ENCODE measurements around the gene TLL2. TPM values are rescaled to one million over a fixed set of nuclear protein-coding genes. Genes with fewer than 3 reads are reported as not detected.
A peak's percentile ranks its signal among the peaks of the same experiment; 100 is the strongest.

Gene TLL2
- total and polyA plus RNA-seq, 3 donors from 2014 or later: 0.39 to 0.68 (median 0.67) TPM

DNA sequence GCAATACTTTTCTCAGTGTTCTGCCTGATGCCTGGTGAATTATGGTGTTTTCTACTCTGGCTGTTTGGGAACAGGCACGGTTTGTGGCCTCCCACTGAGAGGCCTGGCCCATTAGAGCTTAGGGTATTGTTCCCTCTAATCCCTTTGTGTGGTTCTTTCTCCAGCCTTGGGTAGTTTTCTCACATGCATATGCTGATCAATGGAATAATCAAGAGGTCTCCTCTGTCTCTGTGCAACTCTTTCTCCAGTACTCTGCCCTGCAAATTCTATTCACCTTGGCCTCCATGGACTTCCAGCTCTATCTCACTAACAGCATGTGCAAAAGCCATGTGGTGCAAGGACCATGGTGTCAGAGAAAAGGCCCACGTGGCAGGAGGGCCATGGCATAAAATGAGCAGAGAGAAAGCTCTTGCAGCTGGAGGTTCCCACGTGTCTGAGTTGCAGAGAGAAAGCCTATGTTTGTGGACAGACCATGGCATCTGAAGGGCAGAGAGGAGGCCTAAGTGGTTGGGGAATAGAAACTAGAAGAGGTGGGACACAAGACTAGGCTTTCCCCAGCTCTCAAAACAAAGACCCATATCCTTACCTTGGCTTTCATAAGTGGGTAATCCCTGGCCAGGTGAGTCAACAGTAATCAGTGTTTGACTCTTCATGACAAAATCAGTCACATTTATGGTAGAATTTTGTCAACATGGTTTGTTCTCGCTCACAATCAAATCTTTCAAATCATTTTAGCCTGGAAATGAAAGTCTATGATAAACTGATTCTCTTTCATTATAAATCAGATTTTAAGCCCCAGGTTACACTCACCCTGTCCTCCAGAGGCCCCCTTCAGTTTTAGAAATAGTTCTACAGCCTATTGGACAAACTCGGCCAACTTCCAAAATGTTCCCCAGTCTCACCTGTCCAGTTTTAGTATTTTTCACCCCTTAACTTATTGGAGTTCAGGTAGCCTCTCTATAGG is 172.2 kb downstream of the TLL2 start:
- no peaks in the 10 kb centered on the region for H3K9me3 ChIP-seq
- no peaks in the 10 kb centered on the region for H3K36me3 ChIP-seq (ENCODE audit: low read depth, missing control alignments)
- H3K4me1 ChIP-seq: no peaks in the 10 kb centered on the region
- 74 to 75% methylated on average over 5 of the region's 5 CpGs for WGBS, 2 donors
- TF ChIP-seq POLR2A (IDR thresholded peaks at IDR 0.05) (no peak), CTCF (IDR thresholded peaks at IDR 0.05) (no peak)
- intact Hi-C loops (cut with DNase I; ENCODE audit: low total_unique reads): no loop called here
- no peak for DNase-seq
- H3K27me3 ChIP-seq: no peaks in the 10 kb centered on the region
- H3K4me3 ChIP-seq: no peak overlapping the region
- H3K27ac ChIP-seq: no peak overlapping the region

DNA sequence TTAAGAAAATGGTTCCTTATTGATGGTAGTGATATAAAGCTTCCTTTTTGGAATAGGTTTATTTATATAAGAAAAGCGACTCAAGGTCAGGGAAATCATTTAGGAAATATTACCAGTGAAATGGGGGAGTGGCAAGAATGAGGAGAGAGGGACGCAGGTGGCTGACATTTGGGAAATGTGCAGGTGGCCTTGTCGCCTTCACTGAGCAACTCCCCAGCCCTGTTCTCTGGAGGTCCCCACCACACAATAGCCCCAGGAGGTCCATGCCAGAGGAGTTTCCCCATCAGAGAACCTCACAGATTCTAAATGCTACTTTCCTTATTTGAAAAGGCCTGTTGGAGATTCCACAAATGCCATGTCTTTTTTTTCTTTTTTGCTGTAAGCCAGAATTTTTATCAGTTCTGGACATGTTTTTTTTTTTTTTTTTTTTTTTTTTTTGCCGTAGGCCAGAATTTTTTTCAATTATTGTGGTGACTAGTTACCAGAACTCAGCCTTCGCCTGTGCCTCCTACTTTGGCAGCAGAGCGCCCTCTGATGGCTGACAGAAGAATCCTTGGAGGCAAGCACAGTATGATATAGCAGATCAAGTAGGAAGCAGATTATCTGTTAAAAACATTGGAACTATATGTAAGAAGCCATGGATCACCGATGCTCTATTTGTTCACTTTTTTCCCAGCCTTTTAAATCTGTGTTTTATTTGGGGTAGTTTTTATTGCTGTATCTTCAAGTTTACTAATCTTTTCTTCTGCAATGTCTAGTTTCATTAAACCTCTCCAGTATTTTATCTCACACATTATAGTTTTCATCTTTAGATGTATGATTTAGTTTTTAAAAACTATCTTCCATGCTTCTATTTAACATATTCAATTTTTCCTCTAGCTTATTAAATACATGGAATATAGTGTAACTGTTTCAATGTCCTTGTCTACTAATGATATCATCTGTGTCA is 173.5 kb downstream of the TLL2 start:
- Histone ChIP-seq H3K27ac (no peak overlapping the region), H3K9me3 (no peaks in the 10 kb centered on the region), H3K36me3 (ENCODE audit: low read depth, missing control alignments) (no peaks in the 10 kb centered on the region), H3K4me3 (no peak overlapping the region), H3K4me1 (no peaks in the 10 kb centered on the region), H3K27me3 (no peaks in the 10 kb centered on the region)
- TF ChIP-seq POLR2A (IDR thresholded peaks at IDR 0.05) (no peak), CTCF (IDR thresholded peaks at IDR 0.05) (peak in 2 of 3 experiments; percentile 28 to 48)
- WGBS, 2 donors: 46 to 56% methylated on average over 7 of the region's 7 CpGs
- peak; percentile 72 for DNase-seq
- intact Hi-C loops (cut with DNase I; ENCODE audit: low total_unique reads): no loop called here

DNA sequence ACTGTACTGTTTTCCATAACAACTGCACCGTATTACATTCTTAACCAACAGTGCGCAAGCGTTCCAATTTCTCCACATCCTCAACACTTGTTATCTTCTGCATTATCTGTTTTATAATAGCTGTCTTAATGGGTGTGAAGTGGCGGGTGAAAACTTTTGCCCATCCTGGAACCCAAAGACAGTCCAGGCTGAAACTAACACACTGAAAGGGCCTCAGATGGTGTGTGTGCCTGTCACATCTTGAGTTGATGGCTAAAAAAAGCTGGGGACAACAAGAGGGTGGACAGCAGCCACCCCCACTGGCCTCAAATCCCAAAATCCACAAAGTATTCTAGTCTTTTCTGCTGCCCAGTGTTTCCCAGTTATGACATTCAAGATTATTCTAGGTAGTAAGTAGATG is 174.3 kb downstream of the TLL2 start:
- no peaks in the 10 kb centered on the region for H3K4me1 ChIP-seq
- no peaks in the 10 kb centered on the region for H3K9me3 ChIP-seq
- TF ChIP-seq POLR2A (IDR thresholded peaks at IDR 0.05) (no peak), CTCF (IDR thresholded peaks at IDR 0.05) (no peak)
- H3K27ac ChIP-seq: no peak overlapping the region
- no peaks in the 10 kb centered on the region for H3K27me3 ChIP-seq
- no peak overlapping the region for H3K4me3 ChIP-seq
- DNase-seq: no peak
- WGBS, 2 donors: 90 to 93% methylated on average over 4 of the region's 4 CpGs
- intact Hi-C loops (cut with DNase I; ENCODE audit: low total_unique reads): no loop called here
- no peaks in the 10 kb centered on the region for H3K36me3 ChIP-seq (ENCODE audit: low read depth, missing control alignments)

GRCh38 chr10:96338279-96338925 is 175.3 kb downstream of the TLL2 start:
- H3K4me1 ChIP-seq: no peaks in the 10 kb centered on the region
- no peaks in the 10 kb centered on the region for H3K27me3 ChIP-seq
- no peak for TF ChIP-seq POLR2A (IDR thresholded peaks at IDR 0.05)
- no peak for TF ChIP-seq CTCF (IDR thresholded peaks at IDR 0.05)
- no peak overlapping the region for H3K27ac ChIP-seq
- intact Hi-C loops (cut with DNase I; ENCODE audit: low total_unique reads): no loop called here
- no peak for DNase-seq
- H3K4me3 ChIP-seq: no peak overlapping the region
- no peaks in the 10 kb centered on the region for H3K9me3 ChIP-seq
- no peaks in the 10 kb centered on the region for H3K36me3 ChIP-seq (ENCODE audit: low read depth, missing control alignments)
- WGBS, 2 donors: 52 to 55% methylated on average over 5 of the region's 5 CpGs
